ENCODE results near the gene STAP2.
A peak's percentile ranks its signal among the peaks of the same experiment; 100 is the strongest.

GRCh38 chr19:4305659-4306058 is 33.0 kb downstream of the STAP2 start:
- TF ChIP-seq, protein P1, sequence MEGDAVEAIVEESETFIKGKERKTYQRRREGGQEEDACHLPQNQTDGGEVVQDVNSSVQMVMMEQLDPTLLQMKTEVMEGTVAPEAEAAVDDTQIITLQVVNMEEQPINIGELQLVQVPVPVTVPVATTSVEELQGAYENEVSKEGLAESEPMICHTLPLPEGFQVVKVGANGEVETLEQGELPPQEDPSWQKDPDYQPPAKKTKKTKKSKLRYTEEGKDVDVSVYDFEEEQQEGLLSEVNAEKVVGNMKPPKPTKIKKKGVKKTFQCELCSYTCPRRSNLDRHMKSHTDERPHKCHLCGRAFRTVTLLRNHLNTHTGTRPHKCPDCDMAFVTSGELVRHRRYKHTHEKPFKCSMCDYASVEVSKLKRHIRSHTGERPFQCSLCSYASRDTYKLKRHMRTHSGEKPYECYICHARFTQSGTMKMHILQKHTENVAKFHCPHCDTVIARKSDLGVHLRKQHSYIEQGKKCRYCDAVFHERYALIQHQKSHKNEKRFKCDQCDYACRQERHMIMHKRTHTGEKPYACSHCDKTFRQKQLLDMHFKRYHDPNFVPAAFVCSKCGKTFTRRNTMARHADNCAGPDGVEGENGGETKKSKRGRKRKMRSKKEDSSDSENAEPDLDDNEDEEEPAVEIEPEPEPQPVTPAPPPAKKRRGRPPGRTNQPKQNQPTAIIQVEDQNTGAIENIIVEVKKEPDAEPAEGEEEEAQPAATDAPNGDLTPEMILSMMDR (IDR thresholded peaks at IDR 0.05): peak in 1 of 7 experiments; percentile 15
- TF ChIP-seq POLR2A (IDR thresholded peaks at IDR 0.05): no peak
